HG02588 (cell line): ENCODE data around the gene ABHD8.
"Not testable (repeated sequence)": the region's sequence is repeated elsewhere in the genome, so short reads cannot be mapped to it uniquely, and the experiment has no call there.

Experiments used
- ATAC-seq: cut with Tn5 transposase; IDR thresholded peaks from one replicate; pipeline ENCODE4 v1.9.1; 2021; ENCODE audit warnings: mild to moderate bottlenecking, moderate library complexity; ENCODE audit not compliant: unreplicated experiment

The ABHD8 gene

DNA sequence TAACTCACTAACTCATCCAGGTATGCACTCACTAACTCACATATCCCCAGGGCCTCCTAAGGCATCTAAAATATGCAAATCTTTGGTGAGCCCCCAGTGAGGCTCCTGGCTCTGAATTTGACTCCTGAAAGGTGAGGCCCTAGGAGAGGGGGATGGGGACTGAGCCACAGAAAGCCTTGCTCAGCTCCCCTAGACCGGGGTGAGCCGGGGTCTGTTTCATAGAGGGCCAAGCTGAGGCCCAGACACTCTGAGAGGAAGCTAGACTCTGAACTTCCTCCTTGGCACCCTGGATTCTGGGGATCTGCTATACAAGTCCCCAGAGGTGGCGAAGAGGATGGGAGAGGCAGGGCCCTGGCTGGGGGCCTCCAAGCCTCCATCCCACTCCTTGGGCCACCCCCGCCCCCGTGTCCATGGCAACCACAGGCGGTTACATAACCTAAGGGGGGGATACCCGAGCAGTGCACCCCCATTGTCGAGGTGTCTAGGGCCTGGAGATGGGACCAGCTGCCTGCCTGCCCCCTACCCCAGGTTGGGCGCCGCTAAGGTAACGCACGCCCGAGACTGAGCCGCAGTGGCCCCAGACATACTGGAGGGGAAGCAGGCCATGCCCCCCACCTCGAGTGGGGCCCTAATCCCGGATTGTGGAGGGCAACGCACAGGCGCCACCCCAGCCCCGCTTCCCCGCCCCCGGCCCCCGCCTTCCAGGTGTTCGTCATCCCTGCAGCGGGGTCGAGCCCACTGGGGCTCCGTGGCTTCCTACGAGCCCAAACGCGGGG is 646 bp downstream of the ABHD8 start:
- no peak for ATAC-seq

DNA sequence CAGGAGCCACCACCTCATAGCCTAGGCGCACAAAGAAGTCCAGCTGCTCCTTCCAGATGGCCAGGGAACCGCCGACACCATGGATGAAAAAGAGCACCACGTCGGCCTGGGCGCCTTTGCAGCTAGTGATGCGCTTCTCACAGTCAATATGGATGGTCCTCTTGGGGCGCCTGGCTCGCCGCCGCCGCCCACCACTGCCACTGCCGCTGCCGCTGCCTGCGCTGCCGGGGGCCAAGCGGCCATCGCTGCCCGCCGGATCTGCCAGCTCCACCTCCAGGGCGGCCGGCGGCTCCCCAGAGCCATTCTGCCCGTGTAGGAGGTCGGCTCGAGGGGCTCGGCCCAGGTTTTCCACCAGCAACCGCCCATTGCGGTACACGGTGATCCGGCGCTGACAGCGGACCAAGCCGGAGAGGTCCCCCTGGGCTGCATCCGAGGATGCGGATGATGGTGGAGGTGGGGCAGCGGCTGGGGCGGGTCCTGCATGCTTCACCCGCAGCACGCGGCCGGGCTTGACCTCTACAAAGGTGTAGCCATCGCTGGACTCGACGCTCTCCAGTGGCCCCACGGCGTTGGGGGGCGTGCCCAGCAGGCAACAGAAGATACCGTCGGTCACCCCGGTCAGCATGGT is 2.1 kb downstream of the ABHD8 start:
- ATAC-seq = no peak

DNA sequence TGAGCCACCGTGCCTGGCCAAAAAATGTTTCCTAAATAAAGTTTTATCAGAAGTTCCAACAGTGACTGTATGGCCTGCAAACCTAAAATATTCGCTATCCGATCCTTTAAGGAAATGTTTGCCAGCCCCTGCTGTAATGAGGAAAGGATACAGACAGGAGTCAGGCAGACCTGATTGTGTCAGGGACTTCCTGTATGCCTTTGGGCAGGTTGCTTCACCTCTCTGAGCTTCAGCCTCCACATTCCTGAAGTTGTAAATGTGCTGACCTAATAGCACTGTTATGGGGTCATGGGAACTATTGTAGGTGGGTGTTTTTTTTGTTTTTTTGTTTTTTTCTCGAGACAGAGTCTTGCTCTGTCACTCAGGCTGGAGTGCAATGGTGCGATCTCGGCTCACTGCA is 6.2 kb downstream of the ABHD8 start:
- ATAC-seq = no peak

DNA sequence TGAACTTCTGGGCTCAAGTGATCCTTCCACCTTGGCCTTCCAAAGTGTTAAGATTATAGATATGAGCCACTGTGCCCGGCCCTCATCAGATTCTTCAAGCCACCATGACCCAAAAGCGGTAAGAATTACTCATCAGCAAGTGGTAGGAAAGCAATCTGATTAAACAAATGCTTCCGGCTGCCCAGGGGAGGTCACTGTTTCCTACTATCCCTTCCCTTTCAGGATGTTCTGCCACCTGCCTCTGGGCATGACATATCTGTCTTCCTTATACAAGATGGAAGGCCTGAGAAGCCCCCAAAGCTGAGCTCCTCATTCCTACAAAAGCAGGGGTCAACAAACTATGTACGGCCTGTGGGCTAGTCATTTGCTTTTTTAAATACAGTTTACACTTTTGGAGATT is 7.0 kb downstream of the ABHD8 start:
- no peak for ATAC-seq

DNA sequence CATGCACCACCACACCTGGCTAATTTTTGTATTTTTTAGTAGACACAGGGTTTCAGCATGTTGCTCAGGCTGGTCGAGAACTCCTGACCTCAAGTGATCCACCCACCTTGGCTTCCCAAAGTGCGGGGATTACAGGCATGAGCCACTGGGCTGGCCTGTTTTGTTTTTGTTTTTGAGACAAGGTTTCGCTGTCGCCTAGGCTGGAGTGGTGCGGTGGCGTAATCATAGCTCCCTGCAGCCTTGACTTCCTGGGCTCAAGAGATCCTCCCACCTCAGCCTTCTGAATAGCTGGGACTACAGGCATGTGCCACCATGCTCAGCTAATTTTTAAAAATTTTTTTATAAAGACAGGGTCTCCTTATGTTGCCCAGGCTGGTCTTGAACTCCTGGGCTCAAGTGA is 7.7 kb downstream of the ABHD8 start:
- ATAC-seq = not testable (repeated sequence)

DNA sequence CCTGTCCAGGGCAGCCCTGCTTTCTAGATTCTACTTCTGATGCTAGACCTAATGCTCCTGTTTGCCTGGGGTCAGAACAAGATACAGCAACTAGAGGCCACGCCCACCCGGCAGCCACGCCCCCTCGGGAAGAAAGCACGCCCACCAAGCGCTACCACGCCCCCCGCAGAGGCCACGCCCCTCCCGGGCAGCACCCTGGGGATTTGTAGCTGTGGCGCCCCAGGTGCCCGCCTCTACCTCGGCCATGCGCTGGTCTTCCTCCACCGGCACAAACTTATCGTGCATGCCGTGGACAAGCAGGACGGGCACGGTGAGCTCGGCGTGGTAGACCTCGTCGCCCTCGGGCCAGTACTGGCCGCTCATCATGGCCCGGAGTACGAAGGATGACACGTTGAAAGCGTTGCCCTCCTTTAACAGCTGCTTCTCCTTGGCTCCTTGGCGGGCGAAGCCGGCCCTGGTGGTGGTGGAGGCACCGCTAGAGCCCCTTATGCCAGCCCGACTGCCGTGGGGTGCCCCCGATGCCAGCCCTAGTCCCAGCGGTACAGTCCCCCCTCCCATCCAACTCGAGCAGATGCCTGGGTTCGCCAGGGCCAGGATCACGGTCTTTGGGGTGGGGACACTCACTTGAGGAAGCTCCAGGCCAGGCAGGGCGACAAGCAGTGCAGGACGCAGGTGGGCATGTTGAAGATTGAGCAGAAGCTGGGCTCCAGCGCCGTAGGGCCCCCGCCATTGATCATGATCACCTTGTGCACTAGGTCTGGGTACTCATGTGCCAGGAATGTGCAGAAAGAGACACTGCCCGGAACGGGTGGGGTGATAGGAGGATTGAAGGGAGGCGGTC is 9.0 kb downstream of the ABHD8 start:
- ATAC-seq = no peak

DNA sequence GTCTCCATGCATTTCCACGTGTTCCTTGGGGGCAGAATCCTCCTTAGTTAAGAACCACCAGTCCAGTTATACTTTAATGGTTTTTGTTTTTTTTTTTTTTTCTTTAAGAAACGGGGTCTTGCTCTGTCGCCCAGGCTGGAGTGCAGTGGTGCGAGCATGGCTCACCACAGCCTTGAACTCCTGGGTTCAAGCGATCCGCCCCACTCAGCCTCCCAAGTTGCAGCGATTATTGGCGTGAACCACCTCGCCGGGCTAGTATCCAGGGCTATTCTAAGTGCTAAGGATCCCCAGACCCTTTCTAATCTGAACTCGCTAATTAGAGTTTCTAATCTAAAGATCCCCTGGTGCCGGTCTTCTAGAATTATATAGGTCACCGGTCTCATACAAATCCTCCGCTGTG is 9.6 kb downstream of the ABHD8 start:
- no peak for ATAC-seq

DNA sequence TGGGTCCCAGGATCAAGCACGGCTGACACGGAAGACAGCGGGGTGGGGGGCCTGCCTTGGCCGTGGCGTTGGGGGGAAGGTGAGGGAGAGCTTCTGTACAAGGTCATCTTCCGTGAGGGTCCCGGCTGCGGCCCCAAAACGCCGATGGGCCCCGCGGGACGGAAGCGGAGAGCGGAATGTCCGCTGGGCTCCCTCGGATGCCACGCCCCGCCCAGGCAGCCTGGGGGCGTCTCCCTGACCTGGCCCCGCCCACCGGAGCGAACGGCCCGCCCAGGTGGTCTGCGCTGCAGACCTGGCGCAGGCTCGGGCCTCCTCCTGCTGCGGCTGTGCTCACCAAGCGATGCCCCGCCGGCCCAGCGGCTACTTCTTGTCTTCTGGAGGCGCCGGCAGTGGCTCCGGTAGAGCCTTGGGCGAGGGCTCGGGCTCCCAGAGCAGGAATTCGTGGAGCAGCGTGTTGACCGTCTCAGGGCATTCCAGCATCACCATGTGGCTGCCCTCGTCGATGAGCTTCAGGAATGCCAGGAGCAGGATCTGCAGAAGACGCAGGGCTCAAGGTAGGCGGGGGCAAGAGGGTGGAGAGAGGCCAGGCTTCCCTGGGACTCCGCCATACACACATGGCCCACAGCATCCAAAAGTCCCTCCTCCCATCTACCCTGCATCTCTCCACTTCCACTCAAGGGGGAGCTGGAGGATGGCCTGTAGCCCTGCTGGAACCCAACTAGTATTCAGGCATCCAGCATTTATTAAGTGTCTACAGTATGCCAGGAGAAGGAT is 10.7 kb downstream of the ABHD8 start:
- peak; percentile 70 for ATAC-seq

DNA sequence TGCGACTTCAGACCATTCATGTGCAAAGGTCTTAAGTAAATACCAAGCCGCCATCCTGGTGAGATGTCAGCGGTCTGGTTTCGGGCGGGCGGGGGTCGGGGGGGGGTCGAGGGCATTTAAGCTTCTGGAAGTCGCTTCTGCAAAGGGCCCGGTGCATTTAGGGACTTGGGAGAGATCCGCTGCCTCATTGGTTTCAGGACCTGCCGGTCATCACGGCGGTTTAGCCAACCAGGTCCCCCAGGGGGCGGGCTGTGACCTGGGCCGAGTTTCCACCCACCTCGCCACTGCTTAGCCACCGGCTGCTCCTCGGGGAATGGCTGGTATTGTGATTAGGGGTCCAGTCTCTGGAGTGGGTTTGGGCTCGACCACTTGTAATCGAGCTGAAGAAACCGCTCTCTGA is 13.7 kb downstream of the ABHD8 start:
- ATAC-seq = no peak

DNA sequence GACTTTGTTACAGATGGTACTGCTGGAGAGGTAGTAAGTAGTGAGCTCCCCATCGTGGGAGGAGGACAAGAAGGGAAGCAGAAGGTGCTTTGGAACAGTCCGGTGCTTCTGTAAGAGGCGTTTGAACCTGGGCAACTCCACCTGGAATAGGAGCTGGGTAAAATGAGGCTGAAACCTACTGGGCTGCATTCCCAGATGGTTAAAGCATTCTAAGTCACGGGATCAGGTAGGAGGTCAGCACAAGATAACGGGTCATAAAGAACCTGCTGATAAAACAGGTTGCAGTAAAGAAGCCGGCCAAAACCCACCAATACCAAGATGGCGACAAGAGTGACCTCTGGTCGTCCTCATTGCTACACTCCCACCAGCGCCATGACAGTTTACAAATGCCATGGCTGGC is 16.5 kb downstream of the ABHD8 start:
- no peak for ATAC-seq

DNA sequence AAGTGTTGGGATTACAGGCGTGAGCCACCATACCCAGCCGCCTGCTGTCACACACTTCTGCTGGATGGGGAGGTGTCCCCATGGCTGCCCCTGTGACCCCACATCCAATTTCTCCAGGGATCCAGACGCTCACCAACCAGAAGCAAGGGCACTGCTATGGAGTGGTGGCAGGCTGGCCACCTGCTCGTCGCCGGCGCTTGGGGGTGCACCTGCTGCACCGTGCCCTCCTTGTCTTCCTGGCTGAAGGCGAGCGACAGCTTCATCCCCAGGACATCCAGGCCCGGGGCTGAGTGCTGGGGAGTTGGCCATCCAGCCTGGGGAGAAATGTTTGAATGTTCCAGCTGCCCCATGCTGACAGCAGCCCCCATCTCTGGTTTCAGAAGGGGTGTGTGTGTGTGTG is 17.0 kb downstream of the ABHD8 start:
- ATAC-seq = no peak

DNA sequence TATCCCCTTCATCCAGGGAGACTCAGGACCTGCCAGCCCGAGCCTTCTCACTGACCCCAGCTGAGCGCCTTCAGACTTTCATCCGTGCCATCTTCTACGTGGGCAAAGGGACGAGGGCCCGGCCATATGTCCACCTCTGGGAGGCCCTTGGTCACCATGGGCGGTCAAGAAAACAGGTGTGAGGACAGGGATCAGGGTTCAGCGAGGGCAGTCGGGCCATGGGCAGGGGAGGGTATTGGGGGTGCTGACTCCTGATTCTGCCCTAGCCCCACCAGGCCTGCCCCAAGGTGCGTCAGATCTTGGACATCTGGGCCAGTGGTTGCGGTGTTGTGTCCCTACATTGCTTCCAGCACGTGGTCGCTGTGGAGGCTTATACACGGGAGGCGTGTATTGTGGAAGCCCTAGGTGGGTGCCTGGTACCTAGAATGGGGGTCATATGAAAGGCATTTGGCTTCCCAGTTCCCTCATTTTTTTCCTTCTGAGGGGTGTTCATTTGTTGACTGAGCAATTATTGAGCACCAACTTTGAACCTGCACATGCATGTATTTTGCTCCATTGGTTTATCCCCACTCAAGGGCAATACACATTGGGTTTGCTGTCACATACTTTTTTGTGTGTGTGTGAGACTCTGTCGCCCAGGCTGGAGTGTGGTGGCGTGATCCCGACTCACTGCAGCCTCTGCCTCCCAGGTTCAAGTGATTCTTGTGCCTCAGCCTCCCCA is 17.6 kb downstream of the ABHD8 start:
- ATAC-seq = no peak

DNA sequence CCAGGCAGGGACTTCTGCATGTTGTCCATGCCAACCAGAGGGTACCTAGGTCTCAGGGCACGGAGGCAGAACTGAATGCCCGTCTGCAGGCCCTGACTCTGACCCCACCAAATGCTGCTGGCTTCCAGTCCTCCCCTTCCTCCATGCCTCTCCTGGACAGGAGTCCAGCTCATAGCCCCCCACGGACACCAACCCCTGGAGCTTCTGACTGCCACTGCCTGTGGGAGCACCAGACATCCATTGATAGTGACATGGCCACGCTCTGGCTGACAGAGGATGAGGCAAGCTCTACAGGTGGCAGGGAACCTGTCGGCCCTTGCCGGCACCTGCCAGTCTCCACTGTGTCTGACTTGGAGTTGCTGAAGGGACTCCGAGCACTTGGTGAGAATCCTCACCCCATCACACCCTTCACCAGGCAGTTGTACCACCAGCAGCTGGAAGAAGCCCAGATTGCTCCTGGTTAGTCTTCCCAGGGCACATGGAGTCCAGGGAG is 19.7 kb downstream of the ABHD8 start:
- no peak for ATAC-seq

DNA sequence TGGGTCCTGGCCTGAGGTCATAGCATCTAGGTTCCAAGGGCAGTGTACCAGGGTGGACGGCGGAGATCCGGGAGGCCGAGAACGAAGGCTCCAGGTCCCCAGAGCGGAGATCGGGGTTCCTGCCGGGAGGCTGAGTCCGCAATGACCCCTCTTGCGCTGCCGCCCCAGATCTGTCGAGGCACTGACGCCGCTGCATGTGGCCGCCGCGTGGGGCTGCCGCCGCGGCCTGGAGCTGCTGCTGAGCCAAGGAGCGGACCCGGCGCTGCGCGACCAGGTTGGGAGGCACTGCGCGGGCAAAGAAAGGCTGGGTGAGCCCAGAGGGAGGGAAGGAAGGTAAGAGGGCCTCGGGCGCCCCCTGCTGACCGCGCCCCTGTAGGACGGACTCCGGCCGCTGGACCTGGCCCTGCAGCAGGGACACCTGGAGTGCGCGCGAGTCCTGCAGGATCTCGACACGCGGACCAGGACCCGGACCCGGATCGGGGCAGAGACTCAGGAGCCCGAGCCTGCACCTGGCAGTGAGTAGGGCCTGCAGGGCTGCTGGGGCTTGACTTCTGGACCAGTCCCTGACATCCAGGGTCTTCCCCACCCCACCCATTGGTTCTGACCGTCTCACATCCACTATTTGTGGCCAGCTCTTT is 20.6 kb downstream of the ABHD8 start:
- peak; percentile 65 for ATAC-seq

DNA sequence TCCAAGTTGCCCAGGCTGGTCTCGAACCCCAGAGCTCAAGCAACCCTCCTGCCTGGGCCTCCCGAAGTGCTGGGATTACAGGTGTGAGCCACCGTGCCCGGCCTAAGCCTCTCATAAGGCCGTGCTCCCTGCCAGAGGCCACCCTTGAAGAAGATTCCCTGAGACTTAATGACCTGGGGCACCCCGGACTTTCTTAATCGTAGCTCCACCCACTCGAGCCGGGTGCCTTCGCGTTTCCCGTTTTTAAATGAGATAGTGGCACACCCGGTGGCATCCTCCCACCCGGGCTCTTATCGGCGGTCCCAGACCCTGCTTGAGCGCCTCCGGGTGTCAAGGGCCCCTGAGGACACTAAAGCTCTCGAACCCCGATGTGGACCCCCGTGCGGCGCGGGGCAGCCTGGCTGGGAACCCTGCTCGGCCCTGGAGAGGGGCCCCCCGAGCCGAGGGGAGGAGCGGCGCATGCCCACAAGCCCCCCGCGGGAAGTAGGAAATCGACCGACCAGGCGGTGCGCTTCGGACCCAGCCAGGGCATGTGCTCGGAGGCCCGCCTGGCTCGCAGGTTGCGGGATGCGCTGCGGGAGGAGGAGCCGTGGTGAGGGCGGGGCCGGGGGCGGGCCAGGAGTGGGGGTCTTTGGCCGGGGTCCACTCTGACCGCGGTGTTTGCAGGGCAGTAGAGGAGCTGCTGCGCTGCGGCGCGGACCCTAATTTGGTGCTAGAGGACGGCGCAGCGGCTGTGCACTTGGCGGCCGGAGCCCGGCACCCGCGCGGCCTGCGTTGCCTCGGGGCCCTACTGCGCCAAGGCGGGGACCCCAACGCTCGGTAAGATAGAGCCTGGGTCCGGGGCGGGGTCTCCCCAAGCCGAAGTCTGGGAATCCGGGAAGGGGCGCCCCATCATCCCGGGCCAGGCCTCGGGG is 21.6 kb downstream of the ABHD8 start, which contains the start of gene ANKLE1:
Gene ANKLE1 (plus strand): TSS at position 511 of the 914 bp plus-strand sequence. CDS start 20 bp downstream, at position 531.
- ATAC-seq = no peak

DNA sequence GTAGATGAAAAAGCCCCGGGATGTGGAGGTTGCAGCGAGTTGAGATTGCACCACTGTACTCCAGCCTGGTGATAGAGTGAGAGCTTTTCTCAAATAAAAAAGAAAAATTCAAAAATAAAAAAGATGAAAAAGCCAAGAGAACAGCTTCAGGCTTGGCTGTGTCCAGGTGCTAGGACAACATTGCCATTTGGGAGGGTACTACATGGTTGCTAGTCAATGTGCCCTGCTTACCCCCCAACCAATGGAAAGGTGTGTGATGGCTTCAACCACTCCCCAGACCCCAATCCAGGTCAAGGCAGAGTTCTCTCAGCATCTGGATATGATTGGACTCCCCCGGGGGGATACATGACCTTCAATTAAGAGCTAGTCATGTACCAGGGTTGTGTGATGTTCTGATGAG is 23.8 kb downstream of the ABHD8 start:
- no peak for ATAC-seq

DNA sequence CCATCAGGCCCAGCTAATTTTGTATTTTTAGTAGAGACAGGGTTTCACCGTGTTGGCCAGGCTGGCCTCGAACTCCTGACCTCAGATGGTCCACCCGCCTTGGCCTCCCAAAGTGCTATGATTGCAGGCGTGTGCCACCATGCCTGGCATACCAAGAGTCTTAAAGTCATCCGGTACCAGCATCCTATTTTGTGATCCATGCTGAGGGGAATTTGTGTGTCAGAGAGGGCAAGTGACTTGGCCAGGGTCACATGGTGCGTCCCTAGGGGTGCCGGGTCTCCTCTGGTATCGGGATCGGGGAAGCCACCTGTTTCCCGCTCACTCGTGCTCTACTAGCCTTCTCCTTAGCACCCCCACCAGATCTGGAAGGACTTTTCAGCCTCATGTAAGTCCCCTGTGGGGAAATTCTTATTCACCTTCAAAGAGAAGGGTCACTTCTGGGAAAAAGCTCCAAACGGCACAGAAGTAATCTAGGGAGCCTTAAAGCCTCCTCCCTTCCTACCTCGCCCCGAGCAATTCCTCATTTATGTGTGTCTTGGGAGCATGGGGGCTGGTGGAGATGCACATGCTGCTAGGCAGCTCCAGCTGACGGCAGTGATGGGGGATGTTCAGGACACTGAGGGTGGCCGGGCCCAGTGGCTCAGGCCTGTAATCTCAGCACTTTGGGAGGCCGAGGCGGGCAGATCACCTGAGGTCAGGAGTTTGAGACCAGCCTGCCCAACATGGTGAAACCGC is 27.6 kb downstream of the ABHD8 start:
- ATAC-seq = no peak

DNA sequence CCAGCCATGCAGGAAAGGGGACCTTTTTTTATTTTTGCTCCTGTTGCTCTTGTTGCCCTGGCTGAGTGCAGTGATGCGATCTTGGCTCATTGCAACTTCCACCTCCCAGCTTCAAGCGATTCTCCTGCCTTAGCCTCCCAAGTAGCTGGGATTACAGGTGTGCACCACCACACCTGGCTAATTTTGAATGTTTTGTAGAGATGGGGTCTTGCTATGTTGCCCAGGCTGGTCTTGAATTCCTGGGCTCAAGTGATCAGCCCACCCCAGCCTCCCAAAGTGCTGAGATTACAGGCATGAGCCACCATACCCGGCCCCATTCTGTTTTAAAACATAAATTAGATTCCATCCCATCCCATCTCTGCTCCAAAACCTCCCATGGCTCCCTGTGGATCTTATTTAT is 28.3 kb downstream of the ABHD8 start:
- ATAC-seq = not testable (repeated sequence)
